Measurements from ENCODE around the gene KCNJ6. TPM values are rescaled to one million over a fixed set of nuclear protein-coding genes. Genes with fewer than 3 reads are reported as not detected.

KCNJ6 gene
- total and polyA plus RNA-seq, 10 of the 15 experiments (the other 5 are each of a cell fraction or from before 2014, with no cell fraction given) = 0.03 to 0.07 (median 0.04) TPM; not detected in 7

- no peaks in the 10 kb centered on the region for H3K79me2 ChIP-seq (ENCODE audit: control insufficient read depth, insufficient read depth, low read length)
- no peaks in the 10 kb centered on the region for H4K20me1 ChIP-seq (ENCODE audit: control insufficient read depth, insufficient read depth)
- no peak overlapping the region for H2AFZ ChIP-seq (ENCODE audit: control insufficient read depth, low read depth, low read length)
- in situ Hi-C loops (cut with MboI) (no loop called here), intact Hi-C loops (cut with micrococcal nuclease; ENCODE audit: unreplicated experiment) (no loop called here)
- H3K4me3 ChIP-seq = no peak overlapping the region
- ChIA-PET SMC1A (ENCODE audit: uncharacterized antibody, unreplicated experiment) (no interaction called here), POLR2A (no interaction called here), RAD21 (ENCODE audit: unreplicated experiment) (no interaction called here), CTCF (no interaction called here)
- no peak overlapping the region for H3K9ac ChIP-seq (ENCODE audit: control insufficient read depth, insufficient read depth, low read length)
- TF ChIP-seq ZNF384 (IDR thresholded peaks at IDR 0.05; ENCODE audit: borderline replicate concordance, low read depth, low read length) (no peak), USF2 (IDR thresholded peaks at IDR 0.05; ENCODE audit: borderline replicate concordance, low read depth, low read length) (no peak), HSF1 (IDR thresholded peaks at IDR 0.05; ENCODE audit: low read depth, low read length) (no peak), SMAD1 (IDR thresholded peaks at IDR 0.05; ENCODE audit: low read depth, partially characterized antibody) (no peak), RELA (IDR thresholded peaks at IDR 0.05; ENCODE audit: borderline replicate concordance, partially characterized antibody) (no peak), JUNB (IDR thresholded peaks at IDR 0.05) (no peak), MYB (IDR thresholded peaks at IDR 0.05; ENCODE audit: borderline replicate concordance, low read depth, low read length) (no peak), NR2C1 (IDR thresholded peaks at IDR 0.05) (no peak), TCF12 (IDR thresholded peaks at IDR 0.05; ENCODE audit: low read depth, low read length) (no peak)
- TF ChIP-seq, protein P1, sequence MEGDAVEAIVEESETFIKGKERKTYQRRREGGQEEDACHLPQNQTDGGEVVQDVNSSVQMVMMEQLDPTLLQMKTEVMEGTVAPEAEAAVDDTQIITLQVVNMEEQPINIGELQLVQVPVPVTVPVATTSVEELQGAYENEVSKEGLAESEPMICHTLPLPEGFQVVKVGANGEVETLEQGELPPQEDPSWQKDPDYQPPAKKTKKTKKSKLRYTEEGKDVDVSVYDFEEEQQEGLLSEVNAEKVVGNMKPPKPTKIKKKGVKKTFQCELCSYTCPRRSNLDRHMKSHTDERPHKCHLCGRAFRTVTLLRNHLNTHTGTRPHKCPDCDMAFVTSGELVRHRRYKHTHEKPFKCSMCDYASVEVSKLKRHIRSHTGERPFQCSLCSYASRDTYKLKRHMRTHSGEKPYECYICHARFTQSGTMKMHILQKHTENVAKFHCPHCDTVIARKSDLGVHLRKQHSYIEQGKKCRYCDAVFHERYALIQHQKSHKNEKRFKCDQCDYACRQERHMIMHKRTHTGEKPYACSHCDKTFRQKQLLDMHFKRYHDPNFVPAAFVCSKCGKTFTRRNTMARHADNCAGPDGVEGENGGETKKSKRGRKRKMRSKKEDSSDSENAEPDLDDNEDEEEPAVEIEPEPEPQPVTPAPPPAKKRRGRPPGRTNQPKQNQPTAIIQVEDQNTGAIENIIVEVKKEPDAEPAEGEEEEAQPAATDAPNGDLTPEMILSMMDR (IDR thresholded peaks at IDR 0.05 in 2 of 3, conservative IDR thresholded peaks at IDR 0.05 in 1 of 3; ENCODE audit: control insufficient read depth in 2 of 3, extremely low read depth in 1 of 3, insufficient read depth in 1 of 3, low read depth in 3 of 3, low read length in 3 of 3) = no peak
- FAIRE-seq = no peak
- H3K27ac ChIP-seq (ENCODE audit: control insufficient read depth, insufficient read depth) = no peak overlapping the region
- no TSS peak for BruUV-seq (replicated peaks)
- no peaks in the 10 kb centered on the region for H3K9me3 ChIP-seq (replicated peaks; ENCODE audit: control insufficient read depth, insufficient read depth, low read length)
- no peak for ATAC-seq
- no peaks in the 10 kb centered on the region for H3K4me1 ChIP-seq (ENCODE audit: control insufficient read depth, insufficient read depth, low read length)
- no peak for DNase-seq (ENCODE audit: low read depth, low spot score)
- WGBS (ENCODE audit: insufficient coverage, insufficient replicate concordance, low lambda C conversion rate, missing lambda C conversion rate) = 9% methylated on average over 7 of the region's 7 CpGs
- no peak overlapping the region for H3K4me2 ChIP-seq (ENCODE audit: control insufficient read depth, insufficient read depth)
- H3K36me3 ChIP-seq (ENCODE audit: control insufficient read depth in 2 of 2, insufficient read depth in 2 of 2, low read length in 1 of 2) = no peaks in the 10 kb centered on the region
- no peaks in the 10 kb centered on the region for H3K27me3 ChIP-seq (replicated peaks in 1 of 2; ENCODE audit: control insufficient read depth in 2 of 2, insufficient read depth in 2 of 2, low read length in 1 of 2)
These were observed 37.2 kb downstream of the KCNJ6 start for GRCh38 chr21:37878946-37879660.

Data from GM12878 (cell line).